Coronary artery (tissue), 2 donors: Measurements from ENCODE around the gene COL7A1.

Source experiments
- DNase-seq: peaks from one replicate; pipeline ENCODE4 v3.0.0-alpha.2; 2017; ENCODE audit warnings: low spot score
- H3K27ac ChIP-seq, 2 donors: fragments of 200-600 bp; sonication (generic); one replicate each; pipeline ENCODE4 v1.5.1; 2016 to 2019
- H3K4me3 ChIP-seq: fragments of 200-600 bp; sonication (generic); 2 replicates; pipeline ENCODE4 v1.5.1; 2016; ENCODE audit warnings: mild to moderate bottlenecking, moderate library complexity
- TF ChIP-seq, protein P1 (sequence below): fragments of 200-600 bp; sonication (generic); IDR thresholded peaks from one replicate; pipeline ENCODE4 v1.5.1; 2019; ENCODE audit warnings: antibody characterized with exemption

Gene COL7A1

DNA sequence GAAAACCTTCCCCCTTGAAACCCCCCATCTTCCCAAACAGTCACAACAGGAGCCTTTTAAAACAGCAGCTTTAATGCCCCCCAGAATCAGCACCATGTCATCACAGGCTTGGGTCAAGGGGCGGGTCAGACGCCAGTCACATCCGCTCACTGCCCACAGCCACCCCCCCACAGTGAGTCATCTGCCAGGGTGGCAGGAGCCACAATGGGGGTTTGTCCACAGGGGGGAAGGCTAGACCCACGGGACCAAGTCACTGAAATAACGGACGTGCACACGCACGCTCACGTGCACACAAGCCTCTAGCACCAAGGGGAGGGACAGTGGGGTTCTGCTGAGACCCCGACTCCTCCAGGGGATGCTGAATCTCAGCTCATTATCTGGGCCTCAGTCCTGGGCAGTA lies 31.1 kb downstream of the COL7A1 start:
- TF ChIP-seq, protein P1, sequence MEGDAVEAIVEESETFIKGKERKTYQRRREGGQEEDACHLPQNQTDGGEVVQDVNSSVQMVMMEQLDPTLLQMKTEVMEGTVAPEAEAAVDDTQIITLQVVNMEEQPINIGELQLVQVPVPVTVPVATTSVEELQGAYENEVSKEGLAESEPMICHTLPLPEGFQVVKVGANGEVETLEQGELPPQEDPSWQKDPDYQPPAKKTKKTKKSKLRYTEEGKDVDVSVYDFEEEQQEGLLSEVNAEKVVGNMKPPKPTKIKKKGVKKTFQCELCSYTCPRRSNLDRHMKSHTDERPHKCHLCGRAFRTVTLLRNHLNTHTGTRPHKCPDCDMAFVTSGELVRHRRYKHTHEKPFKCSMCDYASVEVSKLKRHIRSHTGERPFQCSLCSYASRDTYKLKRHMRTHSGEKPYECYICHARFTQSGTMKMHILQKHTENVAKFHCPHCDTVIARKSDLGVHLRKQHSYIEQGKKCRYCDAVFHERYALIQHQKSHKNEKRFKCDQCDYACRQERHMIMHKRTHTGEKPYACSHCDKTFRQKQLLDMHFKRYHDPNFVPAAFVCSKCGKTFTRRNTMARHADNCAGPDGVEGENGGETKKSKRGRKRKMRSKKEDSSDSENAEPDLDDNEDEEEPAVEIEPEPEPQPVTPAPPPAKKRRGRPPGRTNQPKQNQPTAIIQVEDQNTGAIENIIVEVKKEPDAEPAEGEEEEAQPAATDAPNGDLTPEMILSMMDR: no peak
- no peak for DNase-seq
- Histone ChIP-seq H3K27ac (peak overlapping the region in 1 of 2 donors; percentile 29), H3K4me3 (no peak overlapping the region)

DNA sequence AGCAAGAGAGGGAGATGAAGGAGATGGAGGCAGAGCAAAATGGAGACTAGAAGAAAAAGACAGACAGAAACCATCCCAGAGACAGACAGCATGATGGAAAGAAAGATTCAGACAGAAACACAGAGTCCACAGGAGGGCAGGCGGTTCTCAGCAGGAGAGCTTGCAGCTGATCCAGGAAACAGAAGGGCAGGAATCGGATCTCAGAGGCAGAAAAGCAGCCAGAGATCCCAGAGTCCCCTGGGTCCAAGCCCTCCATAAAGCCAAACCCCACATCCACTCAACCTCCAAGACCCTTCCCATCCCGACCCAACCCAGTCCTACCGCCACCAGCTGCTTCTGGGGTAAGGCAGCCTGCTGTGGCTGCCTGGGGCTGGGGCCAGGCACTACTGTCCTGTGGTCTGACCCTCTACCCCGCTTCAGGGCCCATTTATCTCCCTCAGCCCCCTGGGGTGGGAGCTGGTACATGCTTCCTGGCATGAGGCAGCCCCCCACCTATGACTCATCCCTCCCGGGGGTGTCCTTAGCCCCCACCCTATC lies 31.7 kb downstream of the COL7A1 start, which contains the start of gene UCN2:
Gene UCN2 (minus strand): TSS at position 400 of the 537 bp plus-strand sequence. CDS start 657 bp downstream, outside the sequence.
- peak within 1 kb of the TSS in 1 of 2 donors; percentile 29 for H3K27ac ChIP-seq
- TF ChIP-seq, protein P1: no peak
- no peak for DNase-seq
- no peak within 1 kb of the TSS for H3K4me3 ChIP-seq

DNA sequence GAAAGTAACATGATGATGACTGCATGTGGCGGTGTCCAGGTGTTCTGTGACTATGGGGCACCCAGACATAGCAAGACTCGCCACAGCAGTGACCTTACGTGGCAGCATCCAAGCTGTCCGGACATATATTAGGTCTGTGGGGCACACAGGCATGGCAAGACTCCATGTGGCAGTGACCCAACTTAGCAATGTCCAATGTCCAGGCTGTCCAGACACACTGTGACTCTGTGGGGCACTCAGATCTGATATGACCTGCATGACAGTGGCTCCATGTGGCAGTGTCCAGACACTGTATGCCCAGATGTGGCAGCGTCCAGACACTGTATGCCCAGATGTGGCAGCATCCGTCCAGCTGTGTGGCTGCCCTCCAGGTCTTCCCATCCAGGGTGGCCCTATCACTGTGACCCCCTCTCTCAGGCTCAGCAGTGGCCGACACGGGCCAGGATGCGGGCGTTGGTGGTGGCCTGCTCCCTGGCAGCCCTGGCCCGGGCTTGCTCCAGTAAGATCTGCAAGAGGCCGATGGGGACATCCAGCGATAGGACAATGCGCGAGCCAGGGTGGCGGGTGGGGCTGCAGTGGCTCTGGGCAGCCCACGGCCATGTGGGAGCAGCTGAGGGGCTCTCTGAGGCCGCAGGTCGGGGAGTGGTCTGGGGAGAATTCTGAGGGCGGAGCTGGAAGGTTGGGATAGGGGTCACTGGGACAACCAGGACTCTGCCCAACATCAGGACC lies 32.6 kb downstream of the COL7A1 start:
- Histone ChIP-seq H3K27ac (no peak overlapping the region), H3K4me3 (no peak overlapping the region)
- TF ChIP-seq, protein P1: no peak
- no peak for DNase-seq

DNA sequence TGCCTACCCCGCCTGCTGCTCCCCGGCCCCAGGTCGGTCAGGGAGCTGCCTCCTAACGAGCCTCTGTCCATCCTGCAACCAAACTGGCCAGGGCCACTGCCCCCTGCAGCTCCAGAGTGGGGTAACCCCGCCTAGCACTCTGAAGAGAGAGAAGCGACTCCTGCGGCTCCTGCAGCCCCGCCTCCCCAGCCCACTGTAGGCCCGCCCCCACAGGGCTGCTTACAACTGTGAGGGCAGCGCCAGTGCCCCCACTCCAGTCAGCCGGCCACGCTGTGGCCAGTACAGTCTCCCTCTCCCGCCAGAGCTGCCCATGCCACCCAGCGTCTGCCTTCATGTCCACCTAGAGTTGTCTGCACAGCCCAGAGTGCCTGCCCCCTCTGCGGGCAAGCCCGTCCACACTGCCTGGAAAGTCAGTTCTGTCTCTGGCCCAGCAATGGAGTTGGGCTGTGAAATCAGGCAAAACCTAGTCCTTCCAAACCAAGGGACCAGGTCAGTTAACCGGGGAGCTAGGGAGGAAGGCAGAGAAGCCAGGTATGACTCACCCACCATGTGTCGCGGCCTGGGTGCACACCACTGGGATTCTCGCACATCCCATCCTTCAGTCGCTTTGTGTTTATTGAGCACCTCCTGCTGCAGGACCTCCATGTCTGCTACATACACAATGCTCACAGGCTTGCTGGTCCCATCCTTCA lies 33.9 kb downstream of the COL7A1 start:
- DNase-seq: no peak
- Histone ChIP-seq H3K27ac (peak overlapping the region; percentile 53 to 93), H3K4me3 (peak overlapping the region; percentile 70)
- TF ChIP-seq, protein P1: no peak

DNA sequence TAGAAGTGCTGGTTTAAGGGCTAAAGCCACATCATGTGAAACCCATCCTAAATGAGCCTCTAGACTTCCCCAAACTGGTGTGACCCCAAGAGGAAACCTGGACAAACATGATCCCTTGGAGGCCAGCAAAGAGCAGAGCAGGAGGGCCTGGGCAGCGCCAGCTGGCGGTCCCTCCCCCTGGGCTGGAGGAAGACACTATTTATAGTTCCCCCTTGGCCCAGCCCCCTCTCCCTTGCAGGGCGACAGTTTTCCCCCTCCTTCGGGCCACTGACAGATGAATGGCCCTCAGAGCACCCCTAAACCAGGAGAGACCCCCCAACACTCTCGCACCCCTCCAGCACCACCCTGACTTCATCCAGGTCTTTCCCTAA lies 34.5 kb downstream of the COL7A1 start:
- no peak for DNase-seq
- H3K27ac ChIP-seq: peak overlapping the region; percentile 53 to 93
- TF ChIP-seq, protein P1: no peak
- H3K4me3 ChIP-seq: peak overlapping the region; percentile 70

- H3K27ac ChIP-seq: peak overlapping the region; percentile 29 to 93
- DNase-seq: no peak
- no peak overlapping the region for H3K4me3 ChIP-seq
- TF ChIP-seq, protein P1: peak; percentile 8
Observed at GRCh38 chr3:48558493-48559134, 36.5 kb downstream of the COL7A1 start.
